Endometrial microvascular endothelial cells (primary cell): Measurements from ENCODE around the gene LTA4H. TPM values are rescaled to one million over a fixed set of nuclear protein-coding genes. Genes with fewer than 3 reads are reported as not detected.

Experiments used
- in situ Hi-C: cut with HindIII; loops from 2 replicates; pipeline ENCODE4 v1.10.0; 2017; ENCODE audit warnings: low sequenced_read_pairs, low pct_unique_long_range_greater_than_20kb; ENCODE audit errors: inconsistent ontology term
- total RNA-seq: library from RNA; depleted of rRNA; stranded (reverse); fragments of >200 nt; gene quantifications from one replicate; pipeline ENCODE4 v1.2.3, GENCODE V29; 2015; ENCODE audit errors: inconsistent ontology term

Gene LTA4H
- total RNA-seq, 1 donor from 2014 or later, result 76.6 TPM

- in situ Hi-C loops, result no loop called here
Measured at GRCh38 chr12:95999484-95999883, 35.9 kb downstream of the LTA4H start.

- in situ Hi-C loops, result no loop called here
Measured at GRCh38 chr12:95998611-95999286, 36.6 kb downstream of the LTA4H start.

DNA sequence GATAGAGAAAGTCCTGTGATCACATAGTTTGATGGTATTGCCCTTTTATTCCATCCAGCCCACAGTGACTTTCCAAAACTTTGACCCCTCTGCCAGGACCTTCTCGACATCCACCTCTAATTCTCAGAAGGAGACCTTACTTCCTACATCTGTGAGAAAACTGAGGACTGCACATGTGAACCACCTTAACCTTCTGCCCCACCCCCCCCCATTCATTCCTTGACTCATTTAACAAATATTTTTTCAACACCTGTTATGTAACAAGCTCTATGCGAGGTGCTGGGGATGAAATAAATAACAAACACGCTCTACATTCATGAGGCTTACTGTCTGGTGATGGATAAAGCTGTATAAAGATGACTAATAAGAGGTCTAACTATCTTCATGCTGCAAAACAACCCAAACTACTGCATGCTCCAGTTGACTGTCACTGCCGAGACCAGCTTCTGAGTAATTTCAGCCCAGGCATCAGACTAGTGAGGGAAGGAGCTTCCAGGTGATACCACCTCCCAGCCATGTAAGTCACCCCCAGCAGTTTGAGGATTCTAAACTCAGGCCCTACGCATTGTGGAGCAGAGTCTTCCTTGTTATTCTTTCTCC is 37.4 kb downstream of the LTA4H start:
- in situ Hi-C loops, result no loop called here

DNA sequence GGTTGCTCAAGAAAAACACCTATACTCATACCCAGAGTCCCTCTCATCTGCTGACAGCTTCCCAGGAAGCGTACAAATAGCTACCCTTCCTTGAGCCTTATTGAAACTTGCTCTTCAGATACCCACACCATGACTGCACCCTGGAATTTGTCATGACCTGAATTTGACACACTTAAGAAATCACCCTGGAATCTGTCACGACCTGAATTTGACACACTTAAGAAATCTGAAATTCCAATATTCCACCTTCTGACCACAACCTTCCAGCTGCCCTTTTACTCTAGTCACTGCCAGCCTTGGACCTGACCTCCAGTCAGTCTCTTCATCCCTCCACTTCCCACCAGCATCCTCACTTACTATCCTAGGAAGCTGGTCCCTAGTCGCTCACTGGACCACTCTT is 38.1 kb downstream of the LTA4H start:
- in situ Hi-C loops, result no loop called here

- in situ Hi-C loops, result no loop called here
Measured at GRCh38 chr12:95996034-95996658, 39.2 kb downstream of the LTA4H start, which contains the start of gene HAL. Gene HAL (minus strand): TSS chr12:95996344. CDS start chr12:95995910, 434 bp downstream.

- in situ Hi-C loops, result no loop called here
Measured at GRCh38 chr12:95995238-95996031, 40.0 kb downstream of the LTA4H start.

GRCh38 chr12:95994476-95994875 is 40.9 kb downstream of the LTA4H start:
- in situ Hi-C loops, result no loop called here

DNA sequence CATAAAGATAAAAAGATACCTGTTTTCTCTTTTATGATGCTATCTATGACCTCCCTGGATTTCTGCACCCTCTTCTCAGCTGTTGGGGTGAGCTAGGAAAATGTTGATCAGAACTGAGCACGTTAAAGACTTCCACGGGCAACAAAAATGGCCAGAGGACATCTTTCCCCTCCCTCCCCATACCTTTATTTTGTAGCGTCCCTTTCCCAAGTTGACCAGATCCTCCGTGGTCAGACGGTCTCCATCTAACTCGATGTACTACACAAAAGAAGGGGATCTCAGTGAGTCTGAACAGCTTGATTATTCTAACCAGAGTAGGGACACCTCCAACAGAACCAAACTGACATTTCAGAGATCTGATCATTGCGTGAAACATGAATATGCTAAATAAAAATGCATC is 41.5 kb downstream of the LTA4H start:
- in situ Hi-C loops, result no loop called here

- in situ Hi-C loops, result no loop called here
Measured at GRCh38 chr12:95990136-95990535, 45.3 kb downstream of the LTA4H start.

GRCh38 chr12:95989504-95990123 is 45.8 kb downstream of the LTA4H start:
- in situ Hi-C loops, result no loop called here

DNA sequence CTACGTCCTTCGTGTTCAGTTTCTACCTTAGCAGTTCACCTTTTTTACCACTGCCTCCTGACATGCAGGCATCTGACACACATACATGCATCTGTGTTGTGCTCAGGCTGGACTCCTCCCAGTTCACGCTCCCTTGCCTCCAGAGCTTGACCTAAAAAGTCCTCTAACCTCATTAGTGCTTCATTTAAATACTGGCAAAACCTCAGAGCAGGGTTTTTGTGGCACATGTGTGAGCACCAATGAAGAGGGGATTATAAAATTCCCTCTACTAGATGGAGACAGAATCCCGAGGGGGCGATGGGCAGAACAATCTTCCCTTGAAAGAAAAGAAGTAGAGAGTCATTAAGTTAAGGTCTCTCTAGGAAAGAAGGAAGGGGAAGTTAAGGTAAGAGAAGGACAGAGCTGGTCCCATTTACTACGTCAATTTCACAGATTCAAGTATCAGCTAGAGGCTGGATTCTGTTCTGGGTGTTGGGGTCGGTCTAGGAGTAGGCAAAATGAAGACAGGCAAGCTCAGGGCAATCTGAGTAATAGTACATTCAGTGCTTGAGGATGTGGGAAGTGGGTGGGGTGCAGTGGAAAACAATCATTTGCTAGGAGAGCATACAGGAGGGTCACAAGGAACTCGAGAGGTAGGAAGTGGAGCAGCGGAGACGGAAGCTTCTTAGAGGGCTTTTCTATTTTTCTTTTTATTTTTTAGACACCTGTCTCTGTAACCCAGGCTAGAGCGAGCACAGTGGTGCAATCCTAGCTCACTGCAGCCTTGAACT is 46.7 kb downstream of the LTA4H start:
- in situ Hi-C loops, result no loop called here

GRCh38 chr12:95986635-95987570 is 48.5 kb downstream of the LTA4H start:
- in situ Hi-C loops, result no loop called here

DNA sequence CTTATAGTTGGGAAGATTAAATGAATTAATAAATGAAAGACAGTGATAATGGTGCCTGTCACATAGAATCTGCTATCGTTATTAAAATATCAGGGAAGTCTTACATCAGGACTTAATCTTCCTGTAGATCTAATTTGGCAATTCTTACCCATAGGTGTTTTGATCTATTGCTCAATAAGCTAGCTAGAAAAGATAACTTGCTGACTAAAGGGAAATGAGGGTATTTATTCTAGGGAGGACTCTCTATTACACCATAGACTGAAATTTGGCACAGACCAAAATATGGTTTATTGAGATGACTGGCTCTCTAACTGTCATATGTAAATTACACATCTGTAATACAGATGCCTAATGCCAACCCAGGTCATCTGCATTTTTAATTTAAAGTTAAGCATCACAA is 50.7 kb downstream of the LTA4H start:
- in situ Hi-C loops, result no loop called here

DNA sequence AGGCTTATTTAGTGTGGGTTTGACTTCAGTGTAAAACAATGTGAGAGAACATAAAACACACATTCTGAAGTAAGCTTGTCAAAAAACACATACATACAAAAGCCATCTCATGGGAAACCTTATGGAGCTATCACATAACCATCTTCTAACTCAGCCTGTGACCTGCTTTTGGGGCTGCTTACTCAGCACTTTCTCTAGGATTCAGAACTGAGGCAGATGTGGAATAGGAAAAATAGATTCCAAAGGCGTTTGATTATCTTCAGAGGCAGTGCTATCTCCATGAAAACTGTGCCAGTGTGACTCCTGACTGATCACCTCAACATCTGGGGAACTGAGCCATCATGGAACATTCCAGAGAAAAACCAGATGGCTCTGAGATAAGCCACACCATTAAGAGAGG is 52.8 kb downstream of the LTA4H start:
- in situ Hi-C loops, result no loop called here

DNA sequence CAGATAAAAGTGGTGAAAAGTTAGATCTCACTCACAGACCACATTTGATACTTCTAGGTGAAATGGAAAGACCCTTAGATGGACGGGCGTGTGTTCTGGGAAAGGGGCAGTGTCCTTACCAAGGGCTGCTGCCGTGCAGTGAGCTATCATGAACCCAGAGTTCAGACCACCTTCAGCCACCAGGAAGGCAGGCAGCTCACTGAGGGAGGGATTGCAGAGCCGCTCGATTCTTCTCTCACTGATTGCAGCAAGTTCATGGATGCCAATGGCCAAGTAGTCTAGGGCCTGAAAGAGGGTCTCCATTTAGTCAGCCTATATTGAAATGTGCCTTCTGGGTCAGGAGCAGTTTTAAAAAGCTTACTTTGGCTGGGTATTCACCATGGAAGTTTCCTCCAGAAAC is 55.0 kb downstream of the LTA4H start:
- in situ Hi-C loops, result no loop called here

GRCh38 chr12:95978774-95979173 is 56.6 kb downstream of the LTA4H start:
- in situ Hi-C loops, result no loop called here

GRCh38 chr12:95978351-95978750 is 57.0 kb downstream of the LTA4H start:
- in situ Hi-C loops, result no loop called here
